NCI-H526 treated with DMSO at 0.1 percent for 48 hours (cell line): ENCODE measurements around the gene SLC25A25.

Experiments used
- DNase-seq: peaks from one replicate; lab custom pipeline; 2025; lab: John Stamatoyannopoulos, UW

Gene SLC25A25

DNA sequence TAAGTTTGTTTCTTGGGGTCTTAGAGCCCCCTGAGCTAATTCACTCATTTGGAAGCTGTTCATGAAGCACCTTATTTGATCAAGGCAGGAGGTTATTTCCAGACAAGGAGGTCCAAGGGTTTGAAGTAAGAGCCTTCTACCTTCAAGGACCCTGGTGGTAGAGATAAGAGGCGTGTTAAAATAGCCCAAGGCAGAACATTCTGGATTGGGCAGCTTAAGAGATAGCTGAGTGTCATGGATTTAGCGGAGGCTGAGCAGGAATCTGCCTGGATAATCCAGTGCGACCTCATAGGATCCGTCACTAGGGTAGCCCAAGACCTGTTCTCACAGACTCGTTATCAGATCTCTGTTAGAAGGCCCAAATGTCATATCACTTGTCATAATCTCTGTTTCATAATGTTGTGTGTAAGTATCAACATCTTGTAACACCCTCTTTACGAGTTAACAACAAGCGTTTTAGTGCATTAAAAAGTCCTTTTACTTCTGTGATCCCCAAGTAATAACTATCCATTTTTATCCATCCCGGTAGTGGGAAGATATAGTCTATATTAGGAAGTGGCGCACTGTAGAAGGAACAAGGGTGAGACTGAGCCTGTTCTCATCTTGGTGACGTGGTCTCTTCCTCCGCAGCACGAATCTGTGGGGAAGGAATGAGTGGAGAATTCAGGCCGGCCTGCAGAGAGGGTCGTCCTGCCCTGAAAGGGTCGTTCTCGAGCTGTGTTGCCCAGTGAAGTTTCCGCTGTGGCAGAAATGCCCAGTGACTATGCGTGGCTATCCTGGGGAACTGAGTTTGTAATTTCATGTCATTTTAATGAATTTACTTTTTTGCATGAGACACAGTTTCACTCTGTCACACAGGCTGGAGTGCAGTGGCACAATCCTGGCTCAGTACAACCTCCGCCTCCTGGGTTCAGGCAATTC is 28.8 kb downstream of the SLC25A25 start:
- no peak for DNase-seq

- no peak for DNase-seq
Measured at GRCh38 chr9:128097543-128098296, 29.7 kb downstream of the SLC25A25 start.

DNA sequence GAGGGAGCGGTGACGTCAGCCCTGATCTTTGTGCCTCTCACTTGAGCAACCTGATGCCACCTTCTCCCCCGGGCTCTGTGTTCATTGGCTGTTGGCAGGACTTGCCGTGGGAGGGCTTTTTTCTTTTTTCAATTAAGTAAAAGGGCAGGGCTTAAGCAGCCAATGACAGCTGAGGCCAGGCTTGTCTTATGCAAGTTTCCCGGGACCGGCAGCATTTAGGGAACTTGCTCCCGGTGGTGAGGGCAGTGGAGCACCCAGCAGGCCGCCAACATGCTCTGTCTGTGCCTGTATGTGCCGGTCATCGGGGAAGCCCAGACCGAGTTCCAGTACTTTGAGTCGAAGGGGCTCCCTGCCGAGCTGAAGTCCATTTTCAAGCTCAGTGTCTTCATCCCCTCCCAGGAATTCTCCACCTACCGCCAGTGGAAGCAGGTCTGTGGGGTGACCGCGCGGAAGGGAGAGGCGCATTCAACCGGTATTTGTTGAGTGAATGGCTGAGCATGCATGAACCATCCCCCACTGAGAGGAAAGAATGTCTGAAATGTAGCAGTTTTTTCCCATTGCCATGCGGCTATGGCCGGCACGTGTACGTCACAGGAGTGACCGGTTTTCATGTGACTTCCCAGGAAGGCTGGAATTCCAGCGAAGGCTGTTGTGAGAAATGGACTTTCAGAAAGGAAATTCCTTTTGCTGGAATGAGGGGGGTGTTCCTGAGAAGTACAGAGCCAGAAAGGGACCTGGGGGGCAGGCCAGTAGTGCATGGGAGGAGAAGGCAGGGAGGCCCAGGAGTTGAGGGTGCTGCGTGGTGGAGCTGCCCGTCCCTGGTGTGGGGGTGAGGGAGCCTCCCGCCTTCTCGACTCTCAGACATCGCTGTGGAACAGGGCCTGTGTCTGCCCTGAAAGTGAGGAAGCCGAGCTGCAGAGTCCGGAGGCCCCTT is 30.5 kb downstream of the SLC25A25 start:
- peak; percentile 62 for DNase-seq

- no peak for DNase-seq
Measured at GRCh38 chr9:128099231-128099931, 31.3 kb downstream of the SLC25A25 start.

DNA sequence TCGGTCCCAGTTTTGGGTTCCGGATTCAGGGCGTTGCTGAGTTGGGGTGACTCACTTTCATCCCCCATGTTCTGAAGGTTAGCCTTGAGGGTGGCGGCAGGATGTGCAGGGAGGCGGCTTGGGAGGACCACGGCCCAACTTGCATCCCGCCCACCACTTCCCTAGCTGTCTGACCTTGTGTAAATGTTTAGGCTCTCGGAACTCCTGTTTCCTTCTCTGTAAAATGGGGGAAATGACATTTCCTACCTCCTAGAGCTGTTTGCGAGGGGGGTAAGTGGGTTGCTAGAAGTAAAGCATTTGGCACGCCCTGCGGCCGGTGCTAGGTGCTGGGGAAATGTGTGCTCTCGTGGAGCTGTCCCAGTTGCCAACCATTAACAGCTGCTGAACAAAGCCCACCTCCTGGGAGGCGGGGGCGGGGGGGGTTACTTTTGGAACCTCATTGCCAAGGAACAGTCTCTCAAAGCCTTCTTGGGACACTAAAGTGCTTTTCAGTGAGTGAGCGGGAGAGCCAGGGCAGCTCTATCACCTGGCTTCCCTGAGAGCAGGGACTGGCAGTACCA is 32.0 kb downstream of the SLC25A25 start:
- no peak for DNase-seq

GRCh38 chr9:128100581-128100980 is 32.5 kb downstream of the SLC25A25 start:
- DNase-seq: no peak

GRCh38 chr9:128101231-128101661 is 33.2 kb downstream of the SLC25A25 start:
- no peak for DNase-seq

DNA sequence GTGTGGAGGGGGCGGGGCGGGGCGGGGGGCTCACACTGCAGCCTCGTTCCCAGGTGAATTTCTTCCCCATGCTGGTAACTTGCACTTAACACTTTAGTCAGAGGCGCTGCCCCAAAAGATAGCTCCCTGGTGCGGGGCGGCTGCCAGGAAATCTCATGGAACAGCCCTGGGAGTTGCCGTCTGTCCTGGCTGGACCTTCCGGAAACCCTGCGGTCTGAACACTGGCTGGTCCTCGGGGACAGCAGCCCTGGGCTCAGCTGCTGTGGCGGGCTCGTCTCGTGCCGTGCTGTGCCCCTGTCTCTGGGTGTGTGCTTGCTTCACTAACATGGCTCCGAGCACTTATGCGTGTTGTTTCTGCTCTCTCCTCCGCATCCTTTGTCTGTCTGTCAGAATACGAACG is 33.7 kb downstream of the SLC25A25 start:
- no peak for DNase-seq

DNA sequence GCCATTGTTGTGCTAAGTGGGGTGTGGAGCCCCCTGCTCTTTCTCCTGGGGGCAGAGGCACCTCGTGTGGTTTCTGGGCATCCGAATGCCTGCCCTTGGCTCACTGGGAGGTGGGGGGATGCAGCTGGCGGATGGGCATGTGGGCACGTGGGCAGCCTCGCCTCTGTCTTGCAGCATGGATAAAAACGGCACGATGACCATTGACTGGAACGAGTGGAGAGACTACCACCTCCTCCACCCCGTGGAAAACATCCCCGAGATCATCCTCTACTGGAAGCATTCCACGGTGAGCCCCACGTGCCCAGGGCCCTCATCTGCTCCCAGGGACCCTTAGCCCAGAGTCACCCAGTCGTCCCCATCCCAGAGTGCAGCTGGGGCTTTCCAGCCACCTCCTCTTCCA is 34.2 kb downstream of the SLC25A25 start:
- DNase-seq: no peak

DNA sequence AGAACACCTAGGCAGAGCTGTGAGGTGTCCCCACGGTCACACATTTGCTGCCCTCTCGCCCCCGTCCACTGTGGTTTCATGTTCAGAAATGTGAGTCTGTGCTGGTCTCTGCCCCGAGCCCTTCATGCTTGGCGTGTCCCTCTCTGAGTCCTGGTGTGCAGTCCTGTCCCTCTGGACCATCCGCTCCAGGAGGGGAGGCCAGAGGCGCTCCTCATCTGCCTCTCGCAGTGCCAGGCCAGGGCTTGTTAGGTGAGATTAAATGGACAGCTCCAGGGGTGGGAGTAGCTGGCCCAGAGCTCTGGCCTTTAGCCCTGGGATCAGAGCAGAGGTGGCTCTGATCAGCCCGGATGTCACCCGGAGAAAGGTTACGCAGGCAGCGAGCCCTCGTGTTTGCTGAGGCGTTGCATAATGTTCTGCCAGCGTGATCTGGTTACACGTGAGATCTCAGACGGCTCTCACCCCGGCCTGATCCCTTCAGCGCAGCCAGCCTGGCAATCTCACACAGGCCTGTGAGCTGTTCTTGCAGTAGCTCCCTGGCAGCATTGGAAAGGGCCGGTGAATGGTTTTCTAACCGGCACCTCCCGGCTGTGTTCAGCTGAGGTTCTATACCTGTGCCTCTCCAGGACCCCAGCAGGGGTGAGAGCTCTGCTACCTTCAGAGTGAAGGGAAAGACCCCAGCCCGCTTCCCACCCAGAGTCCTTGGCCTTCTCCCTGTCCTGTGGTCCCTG is 35.0 kb downstream of the SLC25A25 start:
- no peak for DNase-seq

- no peak for DNase-seq
Measured at GRCh38 chr9:128103589-128103962, 35.5 kb downstream of the SLC25A25 start.

GRCh38 chr9:128104171-128104618 is 36.2 kb downstream of the SLC25A25 start:
- no peak for DNase-seq

DNA sequence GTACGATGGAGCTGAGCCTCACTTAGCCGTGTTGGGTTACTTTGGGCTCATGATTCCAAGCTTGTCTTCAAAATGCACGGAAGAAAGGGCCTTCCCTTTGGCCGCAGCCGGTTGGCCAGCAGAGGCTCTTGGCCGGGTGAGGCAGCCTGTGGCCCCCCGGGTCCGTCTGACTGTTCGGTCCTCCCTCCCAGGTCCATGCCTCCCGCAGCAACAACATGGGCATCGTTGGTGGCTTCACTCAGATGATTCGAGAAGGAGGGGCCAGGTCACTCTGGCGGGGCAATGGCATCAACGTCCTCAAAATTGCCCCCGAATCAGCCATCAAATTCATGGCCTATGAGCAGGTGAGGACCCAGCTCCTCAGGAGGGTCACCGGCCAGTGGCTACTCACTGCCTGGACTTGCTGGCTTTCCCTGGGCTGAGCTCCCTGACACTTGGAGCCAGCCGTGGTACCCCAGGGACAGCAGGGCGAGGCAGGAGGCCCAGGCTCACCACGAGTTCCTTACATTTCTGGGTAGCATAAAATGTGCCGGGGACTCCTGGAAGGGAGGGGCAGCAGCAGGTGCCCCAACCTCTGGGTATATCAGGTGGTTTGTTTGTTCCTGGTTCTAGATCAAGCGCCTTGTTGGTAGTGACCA is 37.6 kb downstream of the SLC25A25 start:
- DNase-seq: no peak

GRCh38 chr9:128106181-128106939 is 38.3 kb downstream of the SLC25A25 start:
- DNase-seq: no peak

- DNase-seq: no peak
Measured at GRCh38 chr9:128106940-128107467, 39.0 kb downstream of the SLC25A25 start.

DNA sequence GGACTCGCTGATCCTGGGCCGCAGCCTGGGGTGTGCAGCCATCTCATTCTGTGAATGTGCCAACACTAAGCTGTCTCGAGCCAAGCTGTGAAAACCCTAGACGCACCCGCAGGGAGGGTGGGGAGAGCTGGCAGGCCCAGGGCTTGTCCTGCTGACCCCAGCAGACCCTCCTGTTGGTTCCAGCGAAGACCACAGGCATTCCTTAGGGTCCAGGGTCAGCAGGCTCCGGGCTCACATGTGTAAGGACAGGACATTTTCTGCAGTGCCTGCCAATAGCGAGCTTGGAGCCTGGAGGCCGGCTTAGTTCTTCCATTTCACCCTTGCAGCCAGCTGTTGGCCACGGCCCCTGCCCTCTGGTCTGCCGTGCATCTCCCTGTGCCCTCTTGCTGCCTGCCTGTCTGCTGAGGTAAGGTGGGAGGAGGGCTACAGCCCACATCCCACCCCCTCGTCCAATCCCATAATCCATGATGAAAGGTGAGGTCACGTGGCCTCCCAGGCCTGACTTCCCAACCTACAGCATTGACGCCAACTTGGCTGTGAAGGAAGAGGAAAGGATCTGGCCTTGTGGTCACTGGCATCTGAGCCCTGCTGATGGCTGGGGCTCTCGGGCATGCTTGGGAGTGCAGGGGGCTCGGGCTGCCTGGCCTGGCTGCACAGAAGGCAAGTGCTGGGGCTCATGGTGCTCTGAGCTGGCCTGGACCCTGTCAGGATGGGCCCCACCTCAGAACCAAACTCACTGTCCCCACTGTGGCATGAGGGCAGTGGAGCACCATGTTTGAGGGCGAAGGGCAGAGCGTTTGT is 39.6 kb downstream of the SLC25A25 start:
- DNase-seq: no peak

DNA sequence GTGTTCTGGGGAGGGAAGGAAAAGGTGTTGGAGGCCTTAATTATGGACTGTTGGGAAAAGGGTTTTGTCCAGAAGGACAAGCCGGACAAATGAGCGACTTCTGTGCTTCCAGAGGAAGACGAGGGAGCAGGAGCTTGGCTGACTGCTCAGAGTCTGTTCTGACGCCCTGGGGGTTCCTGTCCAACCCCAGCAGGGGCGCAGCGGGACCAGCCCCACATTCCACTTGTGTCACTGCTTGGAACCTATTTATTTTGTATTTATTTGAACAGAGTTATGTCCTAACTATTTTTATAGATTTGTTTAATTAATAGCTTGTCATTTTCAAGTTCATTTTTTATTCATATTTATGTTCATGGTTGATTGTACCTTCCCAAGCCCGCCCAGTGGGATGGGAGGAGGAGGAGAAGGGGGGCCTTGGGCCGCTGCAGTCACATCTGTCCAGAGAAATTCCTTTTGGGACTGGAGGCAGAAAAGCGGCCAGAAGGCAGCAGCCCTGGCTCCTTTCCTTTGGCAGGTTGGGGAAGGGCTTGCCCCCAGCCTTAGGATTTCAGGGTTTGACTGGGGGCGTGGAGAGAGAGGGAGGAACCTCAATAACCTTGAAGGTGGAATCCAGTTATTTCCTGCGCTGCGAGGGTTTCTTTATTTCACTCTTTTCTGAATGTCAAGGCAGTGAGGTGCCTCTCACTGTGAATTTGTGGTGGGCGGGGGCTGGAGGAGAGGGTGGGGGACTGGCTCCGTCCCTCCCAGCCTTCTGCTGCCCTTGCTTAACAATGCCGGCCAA is 40.4 kb downstream of the SLC25A25 start:
- no peak for DNase-seq
